ENCODE measurements around the gene TMEM92.

Gene TMEM92

DNA sequence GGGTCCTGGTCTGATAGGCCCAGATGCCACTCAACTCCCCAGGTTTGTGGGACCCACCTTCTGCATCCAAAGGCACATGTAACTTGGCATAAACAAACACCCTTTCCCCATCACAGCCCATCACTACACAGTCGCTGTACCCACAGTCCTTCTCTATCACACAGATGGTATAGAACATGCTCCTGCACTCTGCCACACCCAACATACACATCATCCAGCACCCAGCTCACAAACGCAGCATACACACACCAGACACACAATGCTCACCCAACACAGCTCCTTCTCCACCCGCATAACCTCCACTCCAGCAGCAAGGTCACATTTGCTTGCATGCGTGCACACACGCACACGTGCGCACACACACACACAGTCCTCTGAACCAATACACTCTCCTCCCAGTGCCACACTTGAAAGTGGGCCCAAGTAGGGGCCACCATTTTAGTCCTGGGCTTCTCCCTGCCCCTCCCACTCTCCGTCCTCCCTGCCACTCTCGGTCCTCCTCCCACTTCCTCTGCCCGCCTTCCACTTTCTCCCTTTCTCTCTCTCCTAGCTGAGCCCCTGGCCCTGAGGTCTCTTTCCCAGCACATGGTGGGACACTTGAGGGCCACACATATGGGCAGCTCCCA is 8.5 kb upstream of the TMEM92 start:
- ChIA-PET POLR2A (no interaction called here), CTCF (interaction anchor here (0.6 kb wide), 1 partner anchor 96 kb away, joined by 3 read pairs; no protein-coding TSS in a partner anchor)
- no peak for DNase-seq (ENCODE audit: extremely low spot score)
- TF ChIP-seq LEF1 (IDR thresholded peaks at IDR 0.05; ENCODE audit: borderline replicate concordance), result no peak
- no peak for TF ChIP-seq FOXA1 (IDR thresholded peaks at IDR 0.05)
- no peak for TF ChIP-seq FOXM1 (IDR thresholded peaks at IDR 0.05; ENCODE audit: borderline replicate concordance)
- no peak for TF ChIP-seq SUZ12 (IDR thresholded peaks at IDR 0.05)
- no peak for TF ChIP-seq HDGF (IDR thresholded peaks at IDR 0.05; ENCODE audit: borderline replicate concordance)
- TF ChIP-seq ARNT (IDR thresholded peaks at IDR 0.05), result no peak
- no peak for TF ChIP-seq FOXK2 (IDR thresholded peaks at IDR 0.05)
- no peak for TF ChIP-seq TARDBP (IDR thresholded peaks at IDR 0.05)
- no peak for TF ChIP-seq BHLHE40 (IDR thresholded peaks at IDR 0.05; ENCODE audit: borderline replicate concordance)
- TF ChIP-seq ZNF384 (IDR thresholded peaks at IDR 0.05), result no peak
- TF ChIP-seq, protein P1, sequence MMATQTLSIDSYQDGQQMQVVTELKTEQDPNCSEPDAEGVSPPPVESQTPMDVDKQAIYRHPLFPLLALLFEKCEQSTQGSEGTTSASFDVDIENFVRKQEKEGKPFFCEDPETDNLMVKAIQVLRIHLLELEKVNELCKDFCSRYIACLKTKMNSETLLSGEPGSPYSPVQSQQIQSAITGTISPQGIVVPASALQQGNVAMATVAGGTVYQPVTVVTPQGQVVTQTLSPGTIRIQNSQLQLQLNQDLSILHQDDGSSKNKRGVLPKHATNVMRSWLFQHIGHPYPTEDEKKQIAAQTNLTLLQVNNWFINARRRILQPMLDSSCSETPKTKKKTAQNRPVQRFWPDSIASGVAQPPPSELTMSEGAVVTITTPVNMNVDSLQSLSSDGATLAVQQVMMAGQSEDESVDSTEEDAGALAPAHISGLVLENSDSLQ (IDR thresholded peaks at IDR 0.05), result no peak
- TF ChIP-seq ELF4 (IDR thresholded peaks at IDR 0.05), result no peak
- no peak for TF ChIP-seq NFRKB (IDR thresholded peaks at IDR 0.05)
- no peak for TF ChIP-seq L3MBTL2 (conservative IDR thresholded peaks at IDR 0.05)
- no peak for TF ChIP-seq CTBP1 (IDR thresholded peaks at IDR 0.05; ENCODE audit: borderline replicate concordance)
- no peak for TF ChIP-seq SP1 (IDR thresholded peaks at IDR 0.05)

DNA sequence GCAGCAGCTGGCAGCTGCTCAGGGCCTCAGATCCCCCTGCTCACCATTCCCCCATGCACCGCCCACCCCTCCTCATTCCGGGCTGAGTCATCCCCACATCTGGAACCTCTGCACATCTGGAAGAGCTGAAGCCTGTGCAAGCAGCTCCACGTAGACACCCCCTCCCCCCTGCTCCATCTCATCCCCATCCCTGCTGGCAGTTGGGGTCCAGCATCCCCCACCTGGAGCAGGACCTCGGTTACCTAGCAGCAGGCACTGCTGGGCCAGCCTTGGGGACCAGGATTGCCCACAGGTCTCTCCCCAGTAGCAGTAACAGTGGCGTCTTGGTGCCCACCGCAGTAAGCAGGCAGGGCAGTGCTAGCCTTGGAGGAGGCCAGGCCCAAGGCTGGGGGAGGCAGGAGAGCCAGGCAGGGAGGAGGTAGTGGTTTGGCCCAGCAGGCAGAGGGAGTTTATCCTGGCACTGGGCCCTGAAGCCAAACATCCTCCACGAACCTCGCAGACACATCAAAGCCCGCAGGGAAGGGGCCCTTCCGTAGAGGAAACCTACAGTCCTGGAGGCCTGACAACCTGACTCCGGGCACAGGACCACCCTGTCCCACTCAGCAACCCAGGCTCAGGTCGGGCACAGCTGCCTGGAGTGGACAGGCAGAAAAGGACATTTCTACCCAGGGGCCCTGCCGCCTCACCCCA is 7.7 kb upstream of the TMEM92 start:
- DNase-seq (ENCODE audit: extremely low spot score), result no peak
- CTCF ChIA-PET, result interaction anchor here (0.6 to 0.9 kb wide), 2 partner anchors 95 to 97 kb away, joined by 3 to 5 read pairs; no protein-coding TSS in a partner anchor
- POLR2A ChIA-PET, result no interaction called here
- TF ChIP-seq HDGF (IDR thresholded peaks at IDR 0.05; ENCODE audit: borderline replicate concordance), result no peak
- TF ChIP-seq LEF1 (IDR thresholded peaks at IDR 0.05; ENCODE audit: borderline replicate concordance), result no peak
- TF ChIP-seq TARDBP (IDR thresholded peaks at IDR 0.05), result no peak
- TF ChIP-seq, protein P1 (IDR thresholded peaks at IDR 0.05), result no peak
- no peak for TF ChIP-seq SP1 (IDR thresholded peaks at IDR 0.05)
- no peak for TF ChIP-seq ELF4 (IDR thresholded peaks at IDR 0.05)
- TF ChIP-seq CTBP1 (IDR thresholded peaks at IDR 0.05; ENCODE audit: borderline replicate concordance), result no peak
- no peak for TF ChIP-seq NFRKB (IDR thresholded peaks at IDR 0.05)
- TF ChIP-seq ZNF384 (IDR thresholded peaks at IDR 0.05), result no peak
- no peak for TF ChIP-seq L3MBTL2 (conservative IDR thresholded peaks at IDR 0.05)
- no peak for TF ChIP-seq BHLHE40 (IDR thresholded peaks at IDR 0.05; ENCODE audit: borderline replicate concordance)

DNA sequence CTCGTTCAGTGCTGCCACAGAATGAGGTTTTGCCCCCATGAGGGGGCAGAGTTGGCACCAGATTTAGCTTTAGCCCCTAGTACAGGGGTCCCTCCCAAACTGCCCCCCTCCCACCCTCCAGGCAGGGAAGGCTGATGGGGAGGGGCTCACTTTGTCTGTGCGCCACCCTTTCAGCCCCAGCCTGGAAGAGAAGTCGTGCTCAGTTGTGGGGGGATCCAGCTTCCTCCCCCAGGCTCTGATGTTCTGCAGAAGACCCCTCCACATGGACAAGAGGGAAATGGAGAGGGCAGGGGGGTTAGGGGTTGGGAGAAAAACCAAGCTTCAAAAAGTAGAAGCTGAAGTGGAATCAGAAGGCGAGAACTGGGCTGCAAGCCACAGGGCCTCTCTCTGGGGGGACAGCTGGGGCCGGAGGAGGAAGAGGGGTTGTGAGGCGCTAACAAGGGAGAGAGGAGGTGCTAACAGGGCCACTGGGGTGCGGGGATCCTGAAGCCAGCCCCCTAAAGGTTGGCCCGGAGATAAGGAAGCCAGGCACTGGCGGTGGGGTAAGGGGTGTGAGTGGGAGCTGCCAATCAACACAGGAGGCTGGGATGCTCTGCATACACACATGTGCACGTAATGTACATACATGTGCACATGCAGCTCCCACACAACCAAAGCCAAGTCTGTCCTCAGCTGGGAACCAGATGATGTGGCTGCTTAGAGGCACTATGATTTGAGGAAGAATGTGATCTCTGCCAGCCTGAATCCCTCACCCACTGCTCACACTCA is 7.0 kb upstream of the TMEM92 start:
- CTCF ChIA-PET, result interaction anchor here (0.5 to 3.3 kb wide), 3 partner anchors 25 to 98 kb away, joined by 4 to 16 read pairs (median 5); partner anchors contain the start of gene COL1A1
- POLR2A ChIA-PET, result no interaction called here
- DNase-seq (ENCODE audit: extremely low spot score), result no peak
- TF ChIP-seq SUZ12 (IDR thresholded peaks at IDR 0.05), result no peak
- no peak for TF ChIP-seq ZNF384 (IDR thresholded peaks at IDR 0.05)
- TF ChIP-seq ARNT (IDR thresholded peaks at IDR 0.05), result no peak
- no peak for TF ChIP-seq L3MBTL2 (conservative IDR thresholded peaks at IDR 0.05)
- no peak for TF ChIP-seq FOXK2 (IDR thresholded peaks at IDR 0.05)
- TF ChIP-seq, protein P1 (IDR thresholded peaks at IDR 0.05), result no peak; the same call in 1 of the 2 replicates
- TF ChIP-seq FOXA1 (IDR thresholded peaks at IDR 0.05), result no peak
- TF ChIP-seq FOXM1 (IDR thresholded peaks at IDR 0.05; ENCODE audit: borderline replicate concordance), result no peak
- no peak for TF ChIP-seq HDGF (IDR thresholded peaks at IDR 0.05; ENCODE audit: borderline replicate concordance)
- no peak for TF ChIP-seq BHLHE40 (IDR thresholded peaks at IDR 0.05; ENCODE audit: borderline replicate concordance)
- no peak for TF ChIP-seq TARDBP (IDR thresholded peaks at IDR 0.05)
- TF ChIP-seq CTBP1 (IDR thresholded peaks at IDR 0.05; ENCODE audit: borderline replicate concordance), result no peak
- TF ChIP-seq ELF4 (IDR thresholded peaks at IDR 0.05), result no peak
- TF ChIP-seq LEF1 (IDR thresholded peaks at IDR 0.05; ENCODE audit: borderline replicate concordance), result no peak
- TF ChIP-seq SP1 (IDR thresholded peaks at IDR 0.05), result no peak
- no peak for TF ChIP-seq NFRKB (IDR thresholded peaks at IDR 0.05)

DNA sequence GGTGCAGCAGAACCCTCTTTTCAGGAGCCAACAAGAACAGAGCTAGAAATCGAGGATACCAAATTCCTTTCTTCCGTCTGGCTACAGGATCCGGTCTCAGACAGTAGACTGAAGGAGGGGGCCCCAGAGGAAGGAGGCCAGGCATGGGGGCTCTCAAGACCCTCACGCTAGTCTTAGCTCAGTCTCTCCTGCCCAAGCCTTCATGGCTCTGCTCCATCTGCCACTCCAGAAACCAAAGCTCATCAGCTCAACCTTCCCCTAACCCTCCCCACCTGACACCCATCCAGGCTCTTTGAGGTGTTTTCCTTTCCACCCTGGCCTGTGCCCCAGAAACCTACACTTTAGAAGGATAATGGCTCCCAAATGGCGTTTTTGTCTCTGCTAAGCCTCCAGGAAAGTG is 6.2 kb upstream of the TMEM92 start:
- ChIA-PET CTCF (interaction anchor here (3.3 kb wide), 1 partner anchor 67 kb away, joined by 16 read pairs; the partner anchor contains the start of gene COL1A1), POLR2A (no interaction called here)
- no peak for DNase-seq (ENCODE audit: extremely low spot score)
- TF ChIP-seq NFRKB (IDR thresholded peaks at IDR 0.05), result no peak
- no peak for TF ChIP-seq CTBP1 (IDR thresholded peaks at IDR 0.05; ENCODE audit: borderline replicate concordance)
- no peak for TF ChIP-seq BHLHE40 (IDR thresholded peaks at IDR 0.05; ENCODE audit: borderline replicate concordance)
- TF ChIP-seq TARDBP (IDR thresholded peaks at IDR 0.05), result no peak

DNA sequence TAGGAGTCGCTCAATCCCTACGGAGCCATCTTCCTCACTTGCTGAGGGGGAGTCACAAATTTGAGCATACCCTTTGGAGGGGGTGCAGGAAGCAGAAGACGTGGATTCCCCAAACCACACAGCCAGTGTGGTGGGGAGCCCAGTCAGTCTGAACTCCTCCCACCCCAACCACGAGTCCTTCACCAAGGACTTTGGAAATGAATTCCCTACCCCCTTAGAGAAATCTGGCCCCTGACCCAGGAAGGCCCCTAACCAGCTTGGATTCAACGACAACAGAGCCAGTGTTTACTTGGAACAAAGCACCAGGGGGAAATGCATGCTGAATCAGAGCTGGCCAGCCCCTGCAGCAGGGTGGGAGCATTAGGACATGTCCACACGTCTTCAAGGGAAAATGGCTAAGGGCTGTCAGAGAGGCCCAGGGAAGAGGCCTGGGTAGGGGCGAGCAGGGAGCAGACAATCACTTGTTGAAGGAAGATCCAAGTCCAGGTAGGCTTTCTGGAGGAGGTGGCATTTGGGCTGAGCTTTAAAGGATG is 5.5 kb upstream of the TMEM92 start:
- POLR2A ChIA-PET, result no interaction called here
- TF ChIP-seq FOXA1 (IDR thresholded peaks at IDR 0.05) (no peak), FOXM1 (IDR thresholded peaks at IDR 0.05; ENCODE audit: borderline replicate concordance) (no peak), LEF1 (IDR thresholded peaks at IDR 0.05; ENCODE audit: borderline replicate concordance) (no peak)
- CTCF ChIA-PET, result interaction anchor here (3.3 kb wide), 1 partner anchor 67 kb away, joined by 16 read pairs; the partner anchor contains the start of gene COL1A1
- DNase-seq (ENCODE audit: extremely low spot score), result no peak

All from HEK293T (cell line).